ENCODE measurements around the gene KMT5C. TPM values are rescaled to one million over a fixed set of nuclear protein-coding genes. Genes with fewer than 3 reads are reported as not detected.

Gene KMT5C
- total and polyA plus RNA-seq, 4 donors: 7.0 to 39.2 (median 23.9) TPM

DNA sequence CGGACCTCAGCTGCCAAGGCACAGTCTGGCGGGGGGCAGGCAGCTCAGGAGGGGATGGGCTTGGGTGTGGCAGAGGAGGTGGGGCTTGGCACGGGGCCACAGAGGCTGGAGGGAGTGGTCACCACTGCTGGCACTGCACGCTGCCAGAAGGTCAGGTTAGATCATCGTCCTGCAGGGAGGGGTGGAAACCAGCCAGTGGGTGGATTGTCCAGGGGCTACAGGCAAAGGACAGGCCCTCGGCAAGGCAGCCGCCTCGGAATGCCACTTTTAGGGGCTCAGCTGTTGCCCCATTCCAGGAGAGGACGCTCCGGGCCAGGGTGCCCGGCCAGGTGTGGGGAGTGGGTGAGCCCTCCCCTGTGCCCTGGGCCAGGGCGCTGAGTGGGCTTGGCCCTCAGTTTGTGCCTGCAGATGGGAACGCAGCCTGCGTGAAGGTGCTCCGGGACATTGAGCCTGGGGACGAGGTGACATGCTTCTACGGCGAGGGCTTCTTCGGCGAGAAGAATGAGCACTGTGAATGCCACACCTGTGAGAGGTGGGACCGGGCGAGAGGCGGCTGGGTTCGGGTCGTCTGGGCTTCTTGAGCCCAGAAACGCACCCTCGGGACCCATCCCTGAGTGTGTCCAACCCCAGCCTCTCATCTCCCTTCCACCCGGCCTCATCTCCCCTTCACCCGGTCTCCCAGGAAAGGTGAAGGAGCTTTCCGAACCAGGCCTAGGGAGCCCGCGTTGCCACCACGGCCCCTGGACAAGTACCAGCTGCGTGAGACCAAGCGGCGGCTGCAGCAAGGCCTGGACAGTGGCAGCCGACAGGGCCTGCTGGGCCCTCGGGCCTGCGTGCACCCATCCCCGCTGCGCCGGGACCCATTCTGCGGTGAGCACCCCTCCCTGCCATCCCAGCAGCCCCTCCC lies 6.4 kb downstream of the KMT5C start:
- Histone ChIP-seq H3K4me3 (ENCODE audit: low read depth, low read length) (no peak overlapping the region), H3K27me3 (ENCODE audit: control insufficient read depth, insufficient read depth, low read length) (peaks cover under 1% of the 10 kb centered on the region), H3K4me1 (ENCODE audit: control insufficient read depth, insufficient read depth, low read length) (peaks cover 52% of the 10 kb centered on the region), H3K36me3 (ENCODE audit: control insufficient read depth, insufficient read depth, low read length) (peaks cover 82% of the 10 kb centered on the region), H3K27ac (ENCODE audit: low read depth, low read length) (no peak overlapping the region), H3K9me3 (ENCODE audit: control insufficient read depth, insufficient read depth, low read length) (no peaks in the 10 kb centered on the region)
- WGBS (ENCODE audit: insufficient coverage): 83% methylated on average over 35 of the region's 43 CpGs
- peak in 1 of 6 donors; percentile 45 for DNase-seq (ENCODE audit: low read depth in 4 of 6, low spot score in 6 of 6)

DNA sequence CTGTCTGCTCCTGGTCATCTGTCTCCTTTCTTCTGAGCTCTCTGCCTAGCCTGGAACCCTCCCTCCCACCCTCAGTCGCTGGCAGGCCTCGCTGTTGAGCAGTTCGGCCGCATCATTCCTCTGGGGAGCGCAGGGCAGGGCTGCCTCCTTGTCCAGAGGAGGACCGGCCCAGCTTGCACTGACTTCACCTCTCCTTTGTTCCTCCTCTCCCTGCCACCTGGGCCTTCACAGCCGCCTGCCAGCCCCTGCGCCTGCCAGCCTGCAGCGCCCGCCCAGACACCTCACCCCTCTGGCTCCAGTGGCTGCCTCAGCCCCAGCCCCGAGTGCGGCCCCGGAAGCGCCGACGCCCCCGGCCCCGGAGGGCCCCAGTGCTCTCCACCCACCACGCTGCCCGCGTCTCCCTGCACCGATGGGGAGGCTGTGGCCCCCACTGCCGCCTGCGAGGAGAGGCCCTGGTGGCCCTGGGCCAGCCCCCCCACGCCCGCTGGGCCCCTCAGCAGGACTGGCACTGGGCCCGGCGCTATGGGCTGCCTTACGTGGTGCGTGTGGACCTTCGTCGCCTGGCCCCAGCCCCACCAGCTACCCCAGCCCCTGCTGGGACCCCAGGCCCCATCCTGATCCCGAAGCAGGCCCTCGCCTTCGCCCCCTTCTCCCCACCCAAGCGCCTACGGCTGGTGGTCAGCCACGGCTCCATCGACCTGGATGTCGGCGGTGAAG lies 7.2 kb downstream of the KMT5C start:
- H3K36me3 ChIP-seq (ENCODE audit: control insufficient read depth, insufficient read depth, low read length): peaks cover 79% of the 10 kb centered on the region
- no peaks in the 10 kb centered on the region for H3K9me3 ChIP-seq (ENCODE audit: control insufficient read depth, insufficient read depth, low read length)
- H3K27ac ChIP-seq (ENCODE audit: low read depth, low read length): no peak overlapping the region
- peaks cover 46% of the 10 kb centered on the region for H3K4me1 ChIP-seq (ENCODE audit: control insufficient read depth, insufficient read depth, low read length)
- no peak for DNase-seq (ENCODE audit: low read depth in 4 of 6, low spot score in 6 of 6)
- 82% methylated on average over 34 of the region's 41 CpGs for WGBS (ENCODE audit: insufficient coverage)
- peaks cover 8% of the 10 kb centered on the region for H3K27me3 ChIP-seq (ENCODE audit: control insufficient read depth, insufficient read depth, low read length)
- H3K4me3 ChIP-seq (ENCODE audit: low read depth, low read length): no peak overlapping the region

DNA sequence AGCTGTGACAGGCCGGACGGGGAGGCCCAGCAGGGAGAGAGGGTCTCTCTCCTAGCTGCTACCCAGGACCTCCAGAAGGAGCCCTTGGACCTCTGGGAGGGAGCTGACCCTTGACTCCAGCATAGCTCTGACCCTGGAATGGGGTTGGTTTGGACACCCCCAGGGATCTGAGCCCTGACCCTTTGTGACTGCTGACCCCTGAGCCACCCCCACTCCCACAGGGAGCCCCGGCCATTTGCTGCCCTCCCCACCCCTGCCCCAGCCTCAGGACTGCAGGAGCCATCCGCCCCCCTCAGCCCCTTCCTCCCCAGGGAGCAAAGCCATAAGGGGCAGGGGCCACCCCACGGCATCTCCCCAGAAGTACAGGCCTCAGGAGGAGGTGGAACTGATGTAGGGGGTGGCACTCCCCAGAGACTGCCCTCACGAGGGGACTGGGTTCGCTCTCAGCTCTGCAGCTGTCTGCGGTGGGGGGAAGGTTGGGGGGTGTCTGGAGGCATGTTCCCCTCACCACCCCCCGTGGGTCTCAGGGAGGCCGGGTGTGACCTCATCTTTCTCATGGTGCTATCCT lies 7.8 kb downstream of the KMT5C start:
- Histone ChIP-seq H3K27me3 (ENCODE audit: control insufficient read depth, insufficient read depth, low read length) (peaks cover 15% of the 10 kb centered on the region), H3K4me3 (ENCODE audit: low read depth, low read length) (no peak overlapping the region), H3K27ac (ENCODE audit: low read depth, low read length) (no peak overlapping the region), H3K9me3 (ENCODE audit: control insufficient read depth, insufficient read depth, low read length) (no peaks in the 10 kb centered on the region), H3K36me3 (ENCODE audit: control insufficient read depth, insufficient read depth, low read length) (peaks cover 72% of the 10 kb centered on the region), H3K4me1 (ENCODE audit: control insufficient read depth, insufficient read depth, low read length) (peaks cover 45% of the 10 kb centered on the region)
- WGBS (ENCODE audit: insufficient coverage): 92% methylated on average over 2 of the region's 10 CpGs
- no peak for DNase-seq (ENCODE audit: low read depth in 4 of 6, low spot score in 6 of 6)

DNA sequence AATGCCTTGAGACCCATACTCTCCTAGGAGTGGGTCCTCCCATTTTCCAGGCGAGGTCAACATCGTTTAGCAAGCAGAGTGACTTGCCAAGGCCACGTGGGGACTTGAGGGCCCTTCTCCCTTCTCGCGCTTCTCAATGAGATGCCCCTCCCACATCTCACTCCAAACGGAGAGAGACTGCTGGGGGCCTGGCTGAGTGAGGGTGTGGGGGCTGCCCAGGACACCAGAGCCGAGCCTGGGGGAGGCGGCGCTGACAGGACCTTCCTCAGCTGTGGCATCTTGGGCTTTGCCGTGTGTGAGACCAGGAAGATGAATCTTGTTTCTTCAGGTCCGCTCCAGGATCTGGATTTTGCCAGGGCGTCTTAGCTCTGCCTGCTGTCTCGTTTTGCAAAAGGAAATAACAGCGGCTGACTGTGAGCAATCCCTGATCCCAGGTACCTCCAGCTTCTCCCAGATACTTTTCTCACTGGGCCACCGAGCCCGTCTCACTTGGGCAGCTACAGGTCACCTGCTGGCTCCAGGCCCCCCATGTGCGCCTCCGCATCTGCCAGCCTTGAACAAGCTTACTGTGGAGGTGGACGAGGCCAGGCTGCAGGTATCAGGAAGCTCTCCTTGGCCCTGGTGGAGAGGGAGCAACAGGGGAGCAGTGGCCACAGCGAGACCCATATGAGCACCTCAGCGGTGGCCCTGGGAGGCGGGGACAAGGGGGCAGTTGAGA lies 8.8 kb downstream of the KMT5C start:
- peak in 1 of 6 donors; percentile 40 for DNase-seq (ENCODE audit: low read depth in 4 of 6, low spot score in 6 of 6)
- H3K27ac ChIP-seq (ENCODE audit: low read depth, low read length): no peak overlapping the region
- H3K4me1 ChIP-seq (ENCODE audit: control insufficient read depth, insufficient read depth, low read length): peaks cover 48% of the 10 kb centered on the region
- no peaks in the 10 kb centered on the region for H3K9me3 ChIP-seq (ENCODE audit: control insufficient read depth, insufficient read depth, low read length)
- H3K27me3 ChIP-seq (ENCODE audit: control insufficient read depth, insufficient read depth, low read length): peaks cover 24% of the 10 kb centered on the region
- 52% methylated on average over 17 of the region's 22 CpGs for WGBS (ENCODE audit: insufficient coverage)
- H3K36me3 ChIP-seq (ENCODE audit: control insufficient read depth, insufficient read depth, low read length): peaks cover 63% of the 10 kb centered on the region
- no peak overlapping the region for H3K4me3 ChIP-seq (ENCODE audit: low read depth, low read length)

DNA sequence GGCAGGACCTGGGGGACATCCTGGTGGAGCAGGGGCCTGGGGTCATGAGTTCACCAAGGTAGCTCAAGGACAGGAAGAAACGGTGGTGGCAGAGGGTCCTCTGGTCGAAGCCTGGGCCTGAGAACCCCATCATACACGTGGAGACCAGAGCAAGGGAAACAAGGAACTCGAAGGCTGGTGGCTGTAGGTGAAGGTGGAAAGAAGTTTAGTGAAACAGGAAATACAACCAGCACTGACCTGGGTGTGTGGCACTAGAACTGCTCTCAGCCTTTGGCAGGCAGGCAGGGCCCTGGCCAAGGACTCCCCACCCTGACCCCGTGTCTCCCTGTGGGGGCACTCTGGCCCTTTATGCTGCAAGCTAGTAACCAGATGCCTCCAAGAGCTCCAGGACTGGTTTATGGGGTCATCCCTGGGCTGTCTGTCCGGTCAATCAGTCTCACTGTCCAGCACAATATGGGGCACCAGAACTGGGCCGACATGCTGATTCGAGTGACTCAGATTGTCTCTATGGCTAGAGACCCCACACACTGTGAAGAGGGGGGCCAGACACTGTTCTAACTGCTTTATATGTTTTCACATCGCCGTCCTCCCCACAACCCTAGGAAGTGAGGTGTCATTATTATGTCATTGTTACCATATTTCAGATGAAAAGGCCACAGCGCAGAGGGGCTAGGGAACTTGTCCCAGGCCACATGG lies 11.1 kb downstream of the KMT5C start:
- Histone ChIP-seq H3K4me3 (ENCODE audit: low read depth, low read length) (no peak overlapping the region), H3K36me3 (ENCODE audit: control insufficient read depth, insufficient read depth, low read length) (peaks cover 40% of the 10 kb centered on the region), H3K4me1 (ENCODE audit: control insufficient read depth, insufficient read depth, low read length) (peaks cover 41% of the 10 kb centered on the region), H3K27ac (ENCODE audit: low read depth, low read length) (no peak overlapping the region), H3K9me3 (ENCODE audit: control insufficient read depth, insufficient read depth, low read length) (no peaks in the 10 kb centered on the region), H3K27me3 (ENCODE audit: control insufficient read depth, insufficient read depth, low read length) (peaks cover 40% of the 10 kb centered on the region)
- DNase-seq (ENCODE audit: low read depth in 4 of 6, low spot score in 6 of 6): no peak
- WGBS (ENCODE audit: insufficient coverage): 78% methylated on average over 8 of the region's 11 CpGs

DNA sequence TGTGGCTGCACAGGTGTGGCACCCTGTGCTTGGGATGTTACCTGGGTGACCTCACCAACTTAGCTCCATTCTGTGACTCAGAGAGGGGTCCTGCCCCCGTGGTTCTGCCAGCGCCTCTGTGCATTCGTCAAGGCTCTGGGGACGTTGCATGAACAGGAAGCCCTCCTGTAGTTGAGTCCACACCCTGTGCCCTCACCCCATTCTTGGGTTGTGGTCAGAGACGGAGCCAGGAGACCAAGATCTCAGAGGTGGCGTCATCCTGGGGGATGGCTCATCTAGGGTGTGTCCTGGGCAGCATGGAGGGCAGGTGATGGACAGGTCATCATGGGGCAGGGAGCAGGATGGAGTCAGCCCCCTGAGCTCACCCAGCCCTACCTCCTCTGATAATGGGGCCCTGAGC lies 12.4 kb downstream of the KMT5C start:
- no peak for DNase-seq (ENCODE audit: low read depth in 4 of 6, low spot score in 6 of 6)
- Histone ChIP-seq H3K36me3 (ENCODE audit: control insufficient read depth, insufficient read depth, low read length) (peaks cover 27% of the 10 kb centered on the region), H3K9me3 (ENCODE audit: control insufficient read depth, insufficient read depth, low read length) (no peaks in the 10 kb centered on the region), H3K4me3 (ENCODE audit: low read depth, low read length) (no peak overlapping the region), H3K27me3 (ENCODE audit: control insufficient read depth, insufficient read depth, low read length) (peaks cover 43% of the 10 kb centered on the region), H3K4me1 (ENCODE audit: control insufficient read depth, insufficient read depth, low read length) (peaks cover 38% of the 10 kb centered on the region), H3K27ac (ENCODE audit: low read depth, low read length) (no peak overlapping the region)
- WGBS (ENCODE audit: insufficient coverage): 83% methylated on average over 6 of the region's 6 CpGs

DNA sequence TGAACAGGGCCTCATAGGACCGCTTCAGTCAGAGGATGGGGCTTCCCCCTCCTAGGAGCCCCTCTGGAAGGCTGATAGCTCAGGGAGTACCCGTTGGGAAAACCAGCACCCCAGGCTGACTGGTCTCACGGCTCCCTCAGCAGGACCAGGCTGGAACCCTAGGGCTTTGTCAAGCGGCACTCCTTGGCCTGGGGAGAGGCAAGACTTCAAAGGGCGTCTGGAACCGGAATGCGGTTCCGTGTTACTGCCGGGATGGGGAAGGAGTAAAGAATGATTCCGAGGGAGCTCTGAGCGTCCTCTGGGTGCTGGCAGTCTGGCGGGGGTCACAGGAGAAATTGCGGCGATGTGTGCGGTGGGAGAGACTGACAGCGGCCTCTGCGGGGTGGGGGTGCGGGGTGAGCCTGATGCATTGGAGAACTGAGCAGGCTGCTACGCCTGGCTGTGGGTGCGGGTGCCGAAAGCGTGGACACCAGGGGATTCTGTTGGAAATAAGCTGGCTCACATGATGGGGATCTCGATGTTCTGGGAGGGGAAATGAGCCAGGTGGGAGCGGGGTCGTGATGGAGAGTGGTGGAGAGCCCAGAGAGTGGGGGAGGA lies 13.0 kb downstream of the KMT5C start:
- peaks cover 21% of the 10 kb centered on the region for H3K36me3 ChIP-seq (ENCODE audit: control insufficient read depth, insufficient read depth, low read length)
- H3K4me1 ChIP-seq (ENCODE audit: control insufficient read depth, insufficient read depth, low read length): peaks cover 37% of the 10 kb centered on the region
- WGBS (ENCODE audit: insufficient coverage): 70% methylated on average over 25 of the region's 25 CpGs
- H3K9me3 ChIP-seq (ENCODE audit: control insufficient read depth, insufficient read depth, low read length): no peaks in the 10 kb centered on the region
- no peak overlapping the region for H3K4me3 ChIP-seq (ENCODE audit: low read depth, low read length)
- H3K27me3 ChIP-seq (ENCODE audit: control insufficient read depth, insufficient read depth, low read length): peaks cover 43% of the 10 kb centered on the region
- H3K27ac ChIP-seq (ENCODE audit: low read depth, low read length): no peak overlapping the region
- DNase-seq (ENCODE audit: low read depth in 4 of 6, low spot score in 6 of 6): no peak

DNA sequence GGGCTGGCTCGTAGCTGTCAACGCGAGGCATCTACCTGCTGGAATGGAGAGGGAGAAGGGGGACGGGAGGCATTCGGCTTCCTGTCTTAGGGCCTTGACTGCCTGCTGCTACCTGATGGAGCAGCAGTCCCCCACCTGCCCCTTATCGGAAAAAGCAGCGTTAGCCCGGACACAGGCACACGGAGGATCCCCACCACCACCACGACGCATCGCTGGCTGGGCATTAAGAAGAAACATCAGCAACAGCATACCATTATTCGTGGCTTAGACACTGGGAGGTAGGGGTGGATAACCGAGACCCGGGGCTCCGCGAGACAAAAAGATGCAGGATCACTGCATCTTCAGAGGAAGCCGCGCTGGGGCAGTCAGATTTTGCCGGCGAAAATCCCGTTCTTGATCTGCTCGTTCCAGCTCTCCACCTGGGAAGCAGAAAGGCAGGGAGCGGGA lies 13.7 kb downstream of the KMT5C start:
- 3% methylated on average over 17 of the region's 24 CpGs for whole genome bisulfite sequencing (ENCODE audit: insufficient coverage)
- Histone ChIP-seq H3K27ac (ENCODE audit: low read depth, low read length) (no peak overlapping the region), H3K9me3 (ENCODE audit: control insufficient read depth, insufficient read depth, low read length) (no peaks in the 10 kb centered on the region), H3K4me1 (ENCODE audit: control insufficient read depth, insufficient read depth, low read length) (peaks cover 33% of the 10 kb centered on the region), H3K27me3 (ENCODE audit: control insufficient read depth, insufficient read depth, low read length) (peaks cover 43% of the 10 kb centered on the region), H3K36me3 (ENCODE audit: control insufficient read depth, insufficient read depth, low read length) (peaks cover 14% of the 10 kb centered on the region), H3K4me3 (ENCODE audit: low read depth, low read length) (peak overlapping the region; percentile 29)
- no peak for DNase-seq (ENCODE audit: low read depth in 4 of 6, low spot score in 6 of 6)

Measured in spinal cord (tissue), 10 donors.